Prostate gland (tissue), 2 donors: ENCODE data around the gene TTC27. TPM values are rescaled to one million over a fixed set of nuclear protein-coding genes. Genes with fewer than 3 reads are reported as not detected.
"Not testable (repeated sequence)": the region's sequence is repeated elsewhere in the genome, so short reads cannot be mapped to it uniquely, and the experiment has no call there.

Source experiments
- DNase-seq: peaks from one replicate; pipeline ENCODE4 v3.0.0-alpha.2; 2019; ENCODE audit warnings: low spot score
- H3K27ac ChIP-seq, 2 donors: fragments of 200-600 bp; sonication (generic); 2 replicates each; pipeline ENCODE4 v1.5.1; 2017 to 2019
- H3K27me3 ChIP-seq: fragments of 200-600 bp; sonication (generic); replicated peaks from 2 replicates; pipeline ENCODE4 v1.5.1; 2019; ENCODE audit not compliant: insufficient read depth
- H3K36me3 ChIP-seq, 2 donors: fragments of 200-600 bp; sonication (generic); 1 replicate in 1 of 2; 2 replicates in 1 of 2; pipeline versions ENCODE4 v1.5.1 to v1.8.1; 2017 to 2019
- H3K4me1 ChIP-seq: fragments of 200-600 bp; sonication (generic); replicated peaks from 2 replicates; pipeline ENCODE4 v1.5.1; 2019
- H3K4me3 ChIP-seq, 2 donors: fragments of 200-600 bp; sonication (generic); 2 replicates each; pipeline ENCODE4 v1.5.1; 2017 to 2019
- H3K9me3 ChIP-seq: fragments of 200-600 bp; sonication (generic); 2 replicates; pipeline ENCODE4 v1.5.1; 2017
- CTCF ChIP-seq, 4 experiments: fragments of 200-600 bp in 2 of 4; fragments of 450-650 bp in 2 of 4; sonication (generic) in 2 of 4; IDR thresholded peaks; 1 replicate in 3 of 4; 2 replicates in 1 of 4; pipeline ENCODE4 v1.5.1; 2016 to 2019; ENCODE audit warnings: antibody characterized with exemption in 4 of 4, mild to moderate bottlenecking in 2 of 4, moderate library complexity in 2 of 4
- POLR2A ChIP-seq: fragments of 450-650 bp; IDR thresholded peaks from one replicate; pipeline ENCODE4 v1.6.1; 2016; ENCODE audit warnings: antibody characterized with exemption, mild to moderate bottlenecking
- POLR2AphosphoS5 ChIP-seq: sonication (generic); formaldehyde crosslinking; IDR thresholded peaks from one replicate; pipeline ENCODE4 v1.6.1; 2017; ENCODE audit warnings: antibody characterized with exemption
- WGBS: methylation state at CpG from one replicate; pipeline ENCODE4 v1.1.5; 2018; 5-methylcytosine and 5-hydroxymethylcytosine counted together
- intact Hi-C: fragments of 100-400 bp; cut with DNase I; formaldehyde crosslinking; loops from one replicate; pipeline ENCODE4 v1.14.2; 2022
- total RNA-seq, 2 donors: library from RNA; depleted of rRNA; stranded (reverse); fragments of >200 nt; gene quantifications; one replicate each; pipeline ENCODE4 v1.1.0, GENCODE V29; 2016

The TTC27 gene
- total RNA-seq, 2 donors from 2014 or later: 13.0 to 15.6 TPM

- no peaks in the 10 kb centered on the region for H3K4me1 ChIP-seq
- H3K4me3 ChIP-seq: no peak overlapping the region
- intact Hi-C loops: no loop called here
- no peaks in the 10 kb centered on the region for H3K9me3 ChIP-seq
- H3K36me3 ChIP-seq: no peaks in the 10 kb centered on the region
- no peaks in the 10 kb centered on the region for H3K27me3 ChIP-seq
- no peak overlapping the region for H3K27ac ChIP-seq
- WGBS: 88% methylated on average over 4 of the region's 4 CpGs
- no peak for DNase-seq
- TF ChIP-seq CTCF (IDR thresholded peaks at IDR 0.05): no peak
Measured at GRCh38 chr2:32720771-32721170, 92.9 kb downstream of the TTC27 start.

GRCh38 chr2:32721376-32721775 lies 93.5 kb downstream of the TTC27 start:
- no peaks in the 10 kb centered on the region for H3K27me3 ChIP-seq
- no peak overlapping the region for H3K27ac ChIP-seq
- WGBS: 97% methylated on average over 1 of the region's 1 CpG
- intact Hi-C loops: no loop called here
- no peaks in the 10 kb centered on the region for H3K36me3 ChIP-seq
- H3K4me3 ChIP-seq: no peak overlapping the region
- DNase-seq: no peak
- no peaks in the 10 kb centered on the region for H3K9me3 ChIP-seq
- TF ChIP-seq CTCF (IDR thresholded peaks at IDR 0.05): no peak
- no peak for TF ChIP-seq POLR2AphosphoS5
- TF ChIP-seq POLR2A: no peak
- H3K4me1 ChIP-seq: no peaks in the 10 kb centered on the region

DNA sequence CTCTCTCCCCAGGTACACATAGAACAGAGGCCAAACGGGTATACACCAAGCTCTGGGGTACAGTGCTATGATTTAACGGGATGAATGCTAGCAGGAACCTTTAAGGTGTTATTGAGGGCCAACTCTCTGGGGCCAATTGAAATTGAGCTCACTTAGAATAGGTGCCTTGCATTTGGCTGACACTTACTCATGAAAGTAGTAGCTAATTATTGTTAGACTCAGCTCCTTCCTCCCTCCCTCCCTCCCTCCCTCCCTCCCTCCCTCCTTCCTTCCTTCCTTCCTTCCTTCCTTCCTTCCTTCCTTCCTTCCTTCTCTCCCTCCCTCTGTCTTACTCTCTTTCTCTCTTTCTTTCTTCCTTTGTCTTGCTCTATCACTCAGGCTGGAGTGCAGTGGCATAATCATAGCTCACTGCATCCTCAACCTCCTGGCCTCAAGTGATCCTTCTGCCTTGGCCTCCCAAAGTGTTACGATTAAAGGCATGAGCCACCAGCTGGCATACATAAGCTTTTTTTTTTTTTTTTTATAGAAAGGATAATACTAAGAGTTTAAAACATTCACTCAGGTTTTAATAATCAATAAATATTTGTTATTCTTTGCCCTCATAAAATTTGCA lies 95.7 kb downstream of the TTC27 start:
- intact Hi-C loops: no loop called here
- no peak overlapping the region for H3K4me3 ChIP-seq
- 86% methylated on average over 3 of the region's 3 CpGs for WGBS
- no peaks in the 10 kb centered on the region for H3K27me3 ChIP-seq
- DNase-seq: no peak
- no peaks in the 10 kb centered on the region for H3K9me3 ChIP-seq
- H3K4me1 ChIP-seq: no peaks in the 10 kb centered on the region
- H3K27ac ChIP-seq: no peak overlapping the region
- no peaks in the 10 kb centered on the region for H3K36me3 ChIP-seq
- TF ChIP-seq POLR2AphosphoS5 (no peak), POLR2A (no peak), CTCF (IDR thresholded peaks at IDR 0.05) (no peak)

- H3K4me3 ChIP-seq, H3K4me1 ChIP-seq, H3K9me3 ChIP-seq, H3K27ac ChIP-seq, DNase-seq, H3K36me3 ChIP-seq, intact Hi-C loops, H3K27me3 ChIP-seq: not testable (repeated sequence)
- 90% methylated on average over 5 of the region's 5 CpGs for WGBS
Measured at GRCh38 chr2:32726678-32727077, 98.8 kb downstream of the TTC27 start.

DNA sequence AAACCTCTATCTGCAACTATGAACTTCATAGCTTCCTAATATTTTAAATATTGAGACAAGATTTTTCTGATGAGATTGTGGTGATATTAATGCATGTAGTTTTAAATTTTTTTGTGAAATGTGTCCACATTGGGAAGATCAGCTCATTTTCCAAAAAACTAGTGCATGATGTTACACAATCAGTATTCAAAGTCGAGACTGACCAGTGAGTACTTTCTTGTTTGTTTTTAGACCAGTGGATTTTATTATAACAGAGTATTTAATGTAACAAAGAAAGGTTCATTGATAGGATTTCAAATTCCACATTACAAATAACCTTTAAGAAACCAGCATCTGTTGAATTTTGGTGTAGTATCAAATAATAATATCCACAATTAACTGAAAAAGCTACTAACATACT lies 99.3 kb downstream of the TTC27 start:
- Histone ChIP-seq H3K27ac (no peak overlapping the region), H3K9me3 (no peaks in the 10 kb centered on the region), H3K4me1 (no peaks in the 10 kb centered on the region), H3K36me3 (no peaks in the 10 kb centered on the region), H3K27me3 (no peaks in the 10 kb centered on the region), H3K4me3 (no peak overlapping the region)
- TF ChIP-seq POLR2A (no peak), POLR2AphosphoS5 (no peak), CTCF (IDR thresholded peaks at IDR 0.05) (no peak)
- WGBS: 51% methylated on average over 1 of the region's 1 CpG
- intact Hi-C loops: no loop called here
- DNase-seq: no peak

GRCh38 chr2:32730958-32731357 lies 103.1 kb downstream of the TTC27 start:
- DNase-seq, H3K9me3 ChIP-seq, intact Hi-C loops, H3K27ac ChIP-seq, H3K4me1 ChIP-seq, H3K36me3 ChIP-seq, H3K27me3 ChIP-seq, H3K4me3 ChIP-seq: not testable (repeated sequence)
- WGBS: 98% methylated on average over 8 of the region's 8 CpGs
